ENCODE data around the gene PTPRB. TPM values are rescaled to one million over a fixed set of nuclear protein-coding genes. Genes with fewer than 3 reads are reported as not detected.

The PTPRB gene
- total and polyA plus RNA-seq, 2 donors (not counting 3 experiments of a cell fraction or from before 2014, with no cell fraction given), result 64.1 to 151 TPM

DNA sequence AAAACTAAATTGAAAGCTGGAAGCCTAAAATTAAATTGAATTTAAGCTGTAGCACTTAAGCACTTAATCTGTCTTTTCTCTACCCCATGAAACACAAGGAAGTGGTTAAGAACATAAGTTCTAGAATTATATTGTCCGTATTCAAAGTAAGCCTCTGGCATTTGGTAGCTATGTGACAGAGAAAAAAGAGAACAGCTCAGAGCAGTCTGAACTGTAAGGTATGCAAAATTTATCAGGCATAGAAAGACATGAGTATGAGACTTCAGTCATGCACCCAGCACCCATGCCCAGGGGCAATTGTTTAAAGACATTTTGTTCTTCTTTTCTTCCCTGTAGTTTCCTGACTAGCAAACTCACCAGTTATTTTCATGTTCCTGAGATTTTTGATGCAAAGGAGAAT lies 154.5 kb downstream of the PTPRB start:
- Histone ChIP-seq H3K27me3 (ENCODE audit: control insufficient read depth in 2 of 2, insufficient read depth in 2 of 2, low read length in 2 of 2) (peaks cover 2% of the 10 kb centered on the region in 2 experiments), H4K20me1 (replicated peaks; ENCODE audit: control insufficient read depth, extremely low read depth, insufficient read depth, low read length) (no peaks in the 10 kb centered on the region), H3K9ac (replicated peaks; ENCODE audit: extremely low read depth, insufficient read depth, low read length) (no peak overlapping the region), H2AFZ (ENCODE audit: low read depth, low read length) (no peak overlapping the region), H3K79me2 (ENCODE audit: control insufficient read depth, insufficient read depth, low read length) (no peaks in the 10 kb centered on the region), H3K27ac (ENCODE audit: insufficient read depth, low read depth, low read length) (no peak overlapping the region), H3K36me3 (ENCODE audit: control insufficient read depth in 2 of 2, extremely low read depth in 1 of 2, insufficient read depth in 2 of 2, low read length in 2 of 2) (no peaks in the 10 kb centered on the region), H3K4me1 (ENCODE audit: control insufficient read depth, extremely low read depth, insufficient read depth, low read length) (no peaks in the 10 kb centered on the region), H3K4me3 (replicated peaks in 1 of 3; ENCODE audit: insufficient read depth in 1 of 3, low read depth in 1 of 3, low read length in 3 of 3) (no peak overlapping the region), H3K4me2 (ENCODE audit: insufficient read depth, low read length) (no peak overlapping the region), H3K9me3 (replicated peaks; ENCODE audit: control insufficient read depth, insufficient read depth, low read length) (no peaks in the 10 kb centered on the region), H3K9me1 (replicated peaks; ENCODE audit: control insufficient read depth, extremely low read depth, insufficient read depth, low read length) (no peaks in the 10 kb centered on the region)
- DNase-seq (ENCODE audit: low read depth, low spot score) (no peak), FAIRE-seq (no peak)
- intact Hi-C loops (cut with micrococcal nuclease) (no loop called here), dilution Hi-C loops (cut with MboI; ENCODE audit: extremely low pct_ligation_motif_present, low sequenced_read_pairs) (no loop called here)
- no TSS peak for BruUV-seq (replicated peaks)
- ChIA-PET POLR2A (no interaction called here), CTCF (no interaction called here)
- no peak for TF ChIP-seq POLR2AphosphoS5 (IDR thresholded peaks at IDR 0.05; ENCODE audit: insufficient read depth, low read depth, low read length)
- no peak for TF ChIP-seq EZH2 (IDR thresholded peaks at IDR 0.05; ENCODE audit: borderline replicate concordance, low read depth, low read length, severe bottlenecking)
- TF ChIP-seq FOS (IDR thresholded peaks at IDR 0.05; ENCODE audit: borderline replicate concordance, insufficient read depth, low read length), result no peak
- no peak for TF ChIP-seq MYC (IDR thresholded peaks at IDR 0.05; ENCODE audit: low read depth, low read length)
- TF ChIP-seq GATA2 (IDR thresholded peaks at IDR 0.05; ENCODE audit: insufficient read depth, insufficient read length, low read depth, low read length), result no peak
- TF ChIP-seq POLR2A (IDR thresholded peaks at IDR 0.05; ENCODE audit: low read depth, low read length), result no peak

DNA sequence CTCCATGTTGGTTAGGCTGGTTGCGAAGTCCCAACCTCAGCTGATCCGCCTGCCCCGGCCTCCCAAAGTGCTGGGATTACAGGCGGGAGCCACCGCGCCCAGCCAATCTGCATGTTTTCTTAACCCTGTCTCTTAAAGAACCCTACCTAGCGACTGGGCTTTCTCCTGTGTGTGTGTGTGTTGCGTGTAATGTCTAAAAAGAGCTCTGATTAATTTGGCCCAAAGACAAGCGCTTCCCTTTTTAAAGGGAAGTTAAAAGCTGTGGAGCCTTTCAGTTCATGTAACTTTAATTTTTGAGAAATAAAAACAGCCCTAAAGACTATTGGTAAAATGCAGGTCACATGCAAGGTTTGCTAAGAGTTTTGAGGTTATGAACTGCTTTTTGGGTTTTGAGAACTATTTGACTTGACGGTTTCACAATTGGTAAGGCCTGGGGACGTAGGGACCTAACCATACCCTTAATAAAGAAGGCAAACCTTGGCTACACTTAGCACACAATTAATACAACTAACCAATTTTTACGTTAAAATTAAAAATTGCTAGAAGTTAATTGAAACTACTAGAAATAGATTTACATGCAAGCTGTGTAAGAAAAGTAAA lies 167.9 kb downstream of the PTPRB start:
- Histone ChIP-seq H3K27me3 (ENCODE audit: control insufficient read depth in 2 of 2, insufficient read depth in 2 of 2, low read length in 2 of 2) (peaks cover 0 to 1% of the 10 kb centered on the region in 2 experiments), H3K27ac (ENCODE audit: insufficient read depth, low read depth, low read length) (no peak overlapping the region), H3K4me2 (ENCODE audit: insufficient read depth, low read length) (no peak overlapping the region), H3K9ac (replicated peaks; ENCODE audit: extremely low read depth, insufficient read depth, low read length) (no peak overlapping the region), H3K79me2 (ENCODE audit: control insufficient read depth, insufficient read depth, low read length) (no peaks in the 10 kb centered on the region), H3K4me1 (ENCODE audit: control insufficient read depth, extremely low read depth, insufficient read depth, low read length) (no peaks in the 10 kb centered on the region), H3K4me3 (replicated peaks in 1 of 3; ENCODE audit: insufficient read depth in 1 of 3, low read depth in 1 of 3, low read length in 3 of 3) (no peak overlapping the region), H3K9me1 (replicated peaks; ENCODE audit: control insufficient read depth, extremely low read depth, insufficient read depth, low read length) (no peaks in the 10 kb centered on the region), H3K36me3 (ENCODE audit: control insufficient read depth in 2 of 2, extremely low read depth in 1 of 2, insufficient read depth in 2 of 2, low read length in 2 of 2) (no peaks in the 10 kb centered on the region), H4K20me1 (replicated peaks; ENCODE audit: control insufficient read depth, extremely low read depth, insufficient read depth, low read length) (no peaks in the 10 kb centered on the region), H2AFZ (ENCODE audit: low read depth, low read length) (no peak overlapping the region), H3K9me3 (replicated peaks; ENCODE audit: control insufficient read depth, insufficient read depth, low read length) (no peaks in the 10 kb centered on the region)
- FAIRE-seq, result no peak
- intact Hi-C loops (cut with micrococcal nuclease), result no loop called here
- ChIA-PET POLR2A (no interaction called here), CTCF (no interaction called here)
- no TSS peak for BruUV-seq (replicated peaks)
- no peak for TF ChIP-seq CTCF (IDR thresholded peaks at IDR 0.05; ENCODE audit: extremely low read depth in 1 of 2, insufficient read depth in 1 of 2, low read depth in 1 of 2, low read length in 2 of 2)
- TF ChIP-seq POLR2A (IDR thresholded peaks at IDR 0.05; ENCODE audit: low read depth, low read length), result no peak
- no peak for TF ChIP-seq JUN (IDR thresholded peaks at IDR 0.05; ENCODE audit: borderline replicate concordance, insufficient read depth, insufficient read length, low read depth)
- no peak for TF ChIP-seq POLR2AphosphoS5 (IDR thresholded peaks at IDR 0.05; ENCODE audit: insufficient read depth, low read depth, low read length)
- no peak for TF ChIP-seq MAX (IDR thresholded peaks at IDR 0.05; ENCODE audit: insufficient read depth, insufficient read length)
- no peak for TF ChIP-seq EZH2 (IDR thresholded peaks at IDR 0.05; ENCODE audit: borderline replicate concordance, low read depth, low read length, severe bottlenecking)
- TF ChIP-seq FOS (IDR thresholded peaks at IDR 0.05; ENCODE audit: borderline replicate concordance, insufficient read depth, low read length), result no peak
- no peak for TF ChIP-seq GATA2 (IDR thresholded peaks at IDR 0.05; ENCODE audit: insufficient read depth, insufficient read length, low read depth, low read length)
- TF ChIP-seq MYC (IDR thresholded peaks at IDR 0.05; ENCODE audit: low read depth, low read length), result no peak
- DNase-seq (ENCODE audit: low read depth, low spot score), result no peak
- dilution Hi-C loops (cut with MboI; ENCODE audit: extremely low pct_ligation_motif_present, low sequenced_read_pairs), result no loop called here
